Measurements from ENCODE around the gene SCG2. TPM values are rescaled to one million over a fixed set of nuclear protein-coding genes. Genes with fewer than 3 reads are reported as not detected.

SCG2 gene, protein sequence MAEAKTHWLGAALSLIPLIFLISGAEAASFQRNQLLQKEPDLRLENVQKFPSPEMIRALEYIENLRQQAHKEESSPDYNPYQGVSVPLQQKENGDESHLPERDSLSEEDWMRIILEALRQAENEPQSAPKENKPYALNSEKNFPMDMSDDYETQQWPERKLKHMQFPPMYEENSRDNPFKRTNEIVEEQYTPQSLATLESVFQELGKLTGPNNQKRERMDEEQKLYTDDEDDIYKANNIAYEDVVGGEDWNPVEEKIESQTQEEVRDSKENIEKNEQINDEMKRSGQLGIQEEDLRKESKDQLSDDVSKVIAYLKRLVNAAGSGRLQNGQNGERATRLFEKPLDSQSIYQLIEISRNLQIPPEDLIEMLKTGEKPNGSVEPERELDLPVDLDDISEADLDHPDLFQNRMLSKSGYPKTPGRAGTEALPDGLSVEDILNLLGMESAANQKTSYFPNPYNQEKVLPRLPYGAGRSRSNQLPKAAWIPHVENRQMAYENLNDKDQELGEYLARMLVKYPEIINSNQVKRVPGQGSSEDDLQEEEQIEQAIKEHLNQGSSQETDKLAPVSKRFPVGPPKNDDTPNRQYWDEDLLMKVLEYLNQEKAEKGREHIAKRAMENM
- total RNA-seq, result 0.05 and 1.3 TPM in 2 replicates

DNA sequence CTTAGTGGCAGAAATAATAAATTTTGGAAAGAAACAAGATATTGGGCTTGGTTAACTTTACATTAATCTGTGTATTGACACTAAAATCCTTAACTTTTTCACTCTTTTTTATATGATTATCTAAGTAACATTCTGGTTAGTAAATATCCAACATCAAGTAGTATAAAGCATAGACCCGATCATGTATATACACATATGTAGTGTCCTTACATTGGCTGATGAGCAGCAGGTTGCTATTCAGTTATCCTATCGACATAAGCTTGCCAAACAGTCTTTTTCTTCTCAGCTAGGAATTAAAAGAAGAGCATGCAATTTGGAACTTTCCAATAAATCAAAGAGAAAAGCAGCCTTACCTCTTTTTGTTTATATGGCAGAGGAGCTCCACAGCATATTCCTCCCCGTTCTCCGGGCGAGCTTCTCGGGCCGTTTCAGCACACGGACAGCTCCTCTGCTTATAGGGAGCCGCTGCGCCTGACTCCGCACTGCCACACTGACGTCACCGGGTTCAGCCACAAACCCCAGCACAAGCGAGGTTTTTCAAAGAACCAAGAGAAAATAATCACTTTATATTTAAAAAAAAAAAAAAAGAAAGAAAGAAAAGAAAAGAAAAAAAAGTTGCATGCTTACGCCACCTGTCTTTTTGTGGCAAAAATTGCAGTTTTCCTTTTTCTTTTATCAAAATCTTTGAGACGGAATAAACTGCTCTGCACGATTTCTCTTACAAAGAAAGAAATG, at the start of gene SCG2:
Gene SCG2, minus strand, starts transcription at position 430 of the 735 bp plus-strand sequence. CDS start 3,079 bp downstream, outside the sequence.

Other genes starting within 250 kb of the SCG2 start
- 2.9 and 3.7 TPM in 2 replicates for gene AP1S3, start 235.2 kb upstream of the SCG2 start, total RNA-seq

Data from mammary microvascular endothelial cell (primary cell).